ENCODE measurements around the gene ST3GAL3. TPM values are rescaled to one million over a fixed set of nuclear protein-coding genes. Genes with fewer than 3 reads are reported as not detected.

Gene ST3GAL3
- total and polyA plus RNA-seq, 2 experiments from 2014 or later: 6.2 to 6.3 TPM

GRCh38 chr1:43930168-43930948 lies 223.0 kb downstream of the ST3GAL3 start:
- H3K36me3 ChIP-seq (replicated peaks; ENCODE audit: insufficient read depth, low read depth): no peaks in the 10 kb centered on the region
- no peaks in the 10 kb centered on the region for H4K20me1 ChIP-seq (ENCODE audit: insufficient read depth, poor library complexity, severe bottlenecking)
- TF ChIP-seq EZH2 (IDR thresholded peaks at IDR 0.05; ENCODE audit: borderline replicate concordance) (no peak), EZH2phosphoT487 (IDR thresholded peaks at IDR 0.05; ENCODE audit: low read depth, severe bottlenecking, unreplicated experiment) (no peak), CTCF (IDR thresholded peaks at IDR 0.05; ENCODE audit: poor library complexity) (peak; percentile 27)
- no peak for DNase-seq (ENCODE audit: low spot score)
- WGBS (ENCODE audit: low lambda C conversion rate, missing lambda C conversion rate): 93% methylated on average over 10 of the region's 10 CpGs
- no peak overlapping the region for H3K4me3 ChIP-seq
- H3K9me3 ChIP-seq (ENCODE audit: low read depth): no peaks in the 10 kb centered on the region
- no peak overlapping the region for H3K4me2 ChIP-seq
- H3K27ac ChIP-seq: no peak overlapping the region
- peaks cover 15% of the 10 kb centered on the region for H3K4me1 ChIP-seq (ENCODE audit: insufficient read depth)
- no peaks in the 10 kb centered on the region for H3K9me2 ChIP-seq (replicated peaks; ENCODE audit: insufficient read depth)
- no peaks in the 10 kb centered on the region for H3K79me2 ChIP-seq
- peaks cover 9% of the 10 kb centered on the region for H3K27me3 ChIP-seq
- no peak overlapping the region for H2AFZ ChIP-seq

DNA sequence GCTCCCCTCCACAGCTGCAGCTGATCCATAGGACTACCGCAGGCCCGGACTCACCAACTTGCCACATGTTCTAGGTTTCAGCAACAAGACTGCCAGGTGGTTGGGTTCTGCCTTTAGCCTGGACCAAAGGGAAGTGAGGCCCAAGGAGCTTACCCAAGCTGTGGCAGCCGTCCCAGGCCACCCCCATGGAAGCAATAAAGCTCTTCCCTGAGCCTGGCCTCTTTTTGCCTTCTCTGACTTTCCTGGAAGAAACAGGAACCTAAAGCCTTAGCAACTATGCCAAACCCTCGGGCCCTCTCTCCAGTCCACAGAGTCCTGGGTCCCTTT lies 223.6 kb downstream of the ST3GAL3 start:
- H3K27ac ChIP-seq: no peak overlapping the region
- TF ChIP-seq EZH2 (IDR thresholded peaks at IDR 0.05; ENCODE audit: borderline replicate concordance) (no peak), CTCF (IDR thresholded peaks at IDR 0.05; ENCODE audit: poor library complexity) (no peak), EZH2phosphoT487 (IDR thresholded peaks at IDR 0.05; ENCODE audit: low read depth, severe bottlenecking, unreplicated experiment) (no peak)
- 66% methylated on average over 4 of the region's 4 CpGs for WGBS (ENCODE audit: low lambda C conversion rate, missing lambda C conversion rate)
- no peaks in the 10 kb centered on the region for H3K36me3 ChIP-seq (replicated peaks; ENCODE audit: insufficient read depth, low read depth)
- no peaks in the 10 kb centered on the region for H3K9me3 ChIP-seq (ENCODE audit: low read depth)
- no peaks in the 10 kb centered on the region for H3K79me2 ChIP-seq
- DNase-seq (ENCODE audit: low spot score): no peak
- H3K9me2 ChIP-seq (replicated peaks; ENCODE audit: insufficient read depth): no peaks in the 10 kb centered on the region
- no peak overlapping the region for H3K4me3 ChIP-seq
- no peak overlapping the region for H3K4me2 ChIP-seq
- H3K4me1 ChIP-seq (ENCODE audit: insufficient read depth): peaks cover 18% of the 10 kb centered on the region
- H4K20me1 ChIP-seq (ENCODE audit: insufficient read depth, poor library complexity, severe bottlenecking): no peaks in the 10 kb centered on the region
- H2AFZ ChIP-seq: no peak overlapping the region
- H3K27me3 ChIP-seq: peaks cover 14% of the 10 kb centered on the region

DNA sequence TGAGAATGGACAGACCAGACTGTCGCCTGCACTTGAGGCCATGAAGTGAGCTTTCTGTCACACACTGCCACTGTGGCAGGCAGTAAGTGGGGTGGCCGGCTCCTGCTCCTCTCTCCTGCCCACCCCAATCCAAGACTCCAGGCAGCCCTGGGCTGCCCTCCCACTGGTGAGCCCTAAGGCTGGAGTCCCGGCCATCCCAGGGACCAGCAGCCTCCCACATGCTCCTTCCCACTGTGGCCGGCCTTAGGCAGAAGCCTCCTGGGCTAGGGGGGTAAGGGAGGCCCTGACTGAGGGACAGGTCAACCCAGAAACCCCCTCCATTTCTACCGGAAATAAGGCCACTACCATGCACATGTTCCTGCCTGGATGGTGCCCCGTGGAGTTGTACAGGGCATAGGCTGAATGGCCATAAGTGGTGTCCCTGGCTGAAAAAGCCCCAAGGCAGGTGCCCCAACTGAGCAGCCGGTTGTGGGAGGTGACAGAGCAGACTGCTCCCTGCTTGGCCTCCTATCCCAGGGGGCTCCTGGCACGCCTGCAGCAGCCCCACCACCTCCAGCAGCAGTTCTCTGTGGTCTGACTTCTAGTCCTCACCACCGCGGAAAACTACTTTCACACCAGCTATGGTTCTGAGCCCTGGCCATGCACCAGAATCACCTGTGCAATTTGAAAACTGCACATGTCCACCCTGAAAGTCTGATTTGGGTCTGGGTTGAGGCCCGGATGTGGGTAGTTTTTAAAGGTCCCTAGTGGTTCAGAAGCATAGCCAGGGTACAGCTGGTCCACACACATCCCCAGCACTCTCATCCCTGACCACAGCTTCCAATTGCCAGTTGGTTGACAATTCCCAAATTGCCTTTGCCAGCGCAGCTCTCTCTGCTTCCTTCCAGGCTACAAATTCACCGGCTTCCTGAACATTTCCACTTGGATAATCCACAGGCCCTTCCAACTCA lies 224.7 kb downstream of the ST3GAL3 start:
- Histone ChIP-seq H3K27ac (no peak overlapping the region), H2AFZ (no peak overlapping the region), H3K27me3 (peaks cover 14% of the 10 kb centered on the region), H3K9me3 (ENCODE audit: low read depth) (no peaks in the 10 kb centered on the region), H3K9me2 (replicated peaks; ENCODE audit: insufficient read depth) (no peaks in the 10 kb centered on the region), H3K4me3 (no peak overlapping the region), H4K20me1 (ENCODE audit: insufficient read depth, poor library complexity, severe bottlenecking) (no peaks in the 10 kb centered on the region), H3K79me2 (no peaks in the 10 kb centered on the region), H3K36me3 (replicated peaks; ENCODE audit: insufficient read depth, low read depth) (no peaks in the 10 kb centered on the region), H3K4me2 (no peak overlapping the region), H3K4me1 (ENCODE audit: insufficient read depth) (peaks cover 25% of the 10 kb centered on the region)
- TF ChIP-seq EZH2 (IDR thresholded peaks at IDR 0.05; ENCODE audit: borderline replicate concordance) (no peak), CTCF (IDR thresholded peaks at IDR 0.05; ENCODE audit: poor library complexity) (no peak), EZH2phosphoT487 (IDR thresholded peaks at IDR 0.05; ENCODE audit: low read depth, severe bottlenecking, unreplicated experiment) (no peak)
- 92% methylated on average over 13 of the region's 13 CpGs for WGBS (ENCODE audit: low lambda C conversion rate, missing lambda C conversion rate)
- DNase-seq (ENCODE audit: low spot score): no peak

Measured in hepatocyte (in vitro differentiated cells).